T-cell (primary cell): Measurements from ENCODE around the gene AGMO. TPM values are rescaled to one million over a fixed set of nuclear protein-coding genes. Genes with fewer than 3 reads are reported as not detected.

ENCODE experiments used
- ATAC-seq, 4 experiments: fragments of 200-7000 bp in 3 of 4; fragments of 150-1000 bp in 1 of 4; cut with Tn5 transposase; replicated peaks in 1 of 4; 1 replicate in 3 of 4; 2 replicates in 1 of 4; pipeline ENCODE4 v1.10.0; 2021; ENCODE audit warnings: moderate library complexity in 3 of 4, mild to moderate bottlenecking in 2 of 4, moderate number of reproducible peaks in 1 of 4
- CTCF ChIA-PET, 2 donors: fragments of 300-600 bp; sonication (Branson Sonifier 250); formaldehyde crosslinking; loops; one replicate each; lab custom pipeline; 2022; ENCODE audit warnings: antibody characterized with exemption in 2 of 2; lab: Charles Lee
- POLR2A ChIA-PET, 2 donors: fragments of 300-600 bp; sonication (Branson Sonifier 250); formaldehyde crosslinking; loops; one replicate each; lab custom pipeline; 2022; ENCODE audit warnings: antibody characterized with exemption in 2 of 2; lab: Charles Lee
- DNase-seq, 35 experiments: peaks; one replicate each; pipeline versions ENCODE4 v3.0.0 to v3.0.0-alpha.2; 2013 to 2023
- H3K27ac ChIP-seq: one replicate; pipeline ENCODE4 v1.5.1; 2013; ENCODE audit warnings: low read length
- H3K27me3 ChIP-seq, 2 experiments: replicated peaks in 1 of 2; 1 replicate in 1 of 2; 2 replicates in 1 of 2; pipeline versions ENCODE4 v1.6.1 to v1.7.0; 2013; ENCODE audit warnings: low read length in 1 of 2, mixed read lengths in 1 of 2; ENCODE audit not compliant: control insufficient read depth in 2 of 2, insufficient read depth in 2 of 2; ENCODE audit errors: extremely low read depth in 1 of 2
- H3K36me3 ChIP-seq, 2 donors: 1 replicate in 1 of 2; 2 replicates in 1 of 2; pipeline versions ENCODE4 v1.6.1 to v1.7.0; 2013; ENCODE audit warnings: low read length in 1 of 2; ENCODE audit not compliant: control insufficient read depth in 2 of 2, insufficient read depth in 1 of 2; ENCODE audit errors: extremely low read depth in 1 of 2
- H3K4me1 ChIP-seq, 2 experiments: 1 replicate in 1 of 2; 2 replicates in 1 of 2; pipeline versions ENCODE4 v1.6.1 to v1.7.0; 2013; ENCODE audit warnings: low read length in 2 of 2, mixed read lengths in 1 of 2; ENCODE audit not compliant: insufficient read depth in 2 of 2, control insufficient read depth in 1 of 2; ENCODE audit errors: extremely low read depth in 1 of 2
- H3K4me3 ChIP-seq, 2 donors: 1 replicate in 1 of 2; 2 replicates in 1 of 2; pipeline versions ENCODE4 v1.5.1 to v1.7.0; 2013; ENCODE audit warnings: mild to moderate bottlenecking in 2 of 2, low read length in 1 of 2, moderate library complexity in 1 of 2; ENCODE audit not compliant: control insufficient read depth in 1 of 2; ENCODE audit errors: extremely low read depth in 1 of 2
- H3K9me3 ChIP-seq: 2 replicates; pipeline ENCODE4 v1.7.0; 2013
- H3K27ac Mint-ChIP-seq, 2 donors: one replicate each; pipeline ENCODE4 v1.8.0; 2020 to 2021; ENCODE audit warnings: mild to moderate bottlenecking in 2 of 2, mixed read lengths in 2 of 2
- H3K27me3 Mint-ChIP-seq, 2 donors: one replicate each; pipeline ENCODE4 v1.8.0; 2021 to 2022; ENCODE audit warnings: mixed read lengths in 2 of 2
- H3K36me3 Mint-ChIP-seq: one replicate; pipeline ENCODE4 v1.8.0; 2021; ENCODE audit warnings: mixed read lengths
- H3K4me1 Mint-ChIP-seq, 3 donors: one replicate each; pipeline ENCODE4 v1.8.0; 2020 to 2022; ENCODE audit warnings: mixed read lengths in 3 of 3, mild to moderate bottlenecking in 1 of 3
- H3K4me3 Mint-ChIP-seq, 3 donors: one replicate each; pipeline ENCODE4 v1.8.0; 2020 to 2022; ENCODE audit warnings: mild to moderate bottlenecking in 3 of 3, mixed read lengths in 3 of 3, moderate library complexity in 3 of 3
- H3K9me3 Mint-ChIP-seq, 3 donors: one replicate each; pipeline ENCODE4 v1.8.0; 2020 to 2022; ENCODE audit warnings: mixed read lengths in 3 of 3
- WGBS: methylation state at CpG from one replicate; pipeline ENCODE4 v1.1.5; 2013; ENCODE audit warnings: missing lambda C conversion rate; ENCODE audit not compliant: insufficient coverage; 5-methylcytosine and 5-hydroxymethylcytosine counted together
- total RNA-seq, 35 experiments: library from RNA in 6 of 35; stranded (reverse) in 6 of 35; fragments of 120-200 nt in 1 of 35; gene quantifications; one replicate each; pipeline versions ENCODE4 v1.2.1 to v1.2.4 and lab custom pipeline; 2013 to 2026

Gene AGMO
- total RNA-seq, 5 donors from 2014 or later (not counting 1 experiment from before 2014, with no cell fraction given), result not detected

- H3K4me1 Mint-ChIP-seq, result no peaks in the 10 kb centered on the region
- H3K9me3 Mint-ChIP-seq, result peaks cover 8 to 13% (median 8%) of the 10 kb centered on the region in 3 donors
- Histone ChIP-seq H3K4me3 (no peak overlapping the region), H3K27ac (no peak overlapping the region), H3K9me3 (no peaks in the 10 kb centered on the region), H3K36me3 (no peaks in the 10 kb centered on the region), H3K4me1 (no peaks in the 10 kb centered on the region), H3K27me3 (no peaks in the 10 kb centered on the region)
- ChIA-PET POLR2A (no interaction called here), CTCF (no interaction called here)
- H3K27me3 Mint-ChIP-seq, result no peaks in the 10 kb centered on the region
- ATAC-seq, result no peak
- no peak overlapping the region for H3K4me3 Mint-ChIP-seq
- no peak overlapping the region for H3K27ac Mint-ChIP-seq
- WGBS, result 57% methylated on average over 1 of the region's 2 CpGs
- DNase-seq, result no peak
- H3K36me3 Mint-ChIP-seq, result no peaks in the 10 kb centered on the region
Measured at GRCh38 chr7:15567652-15568051, 5.8 kb upstream of the AGMO start.

- Mint-ChIP-seq H3K36me3 (no peaks in the 10 kb centered on the region), H3K27me3 (no peaks in the 10 kb centered on the region), H3K9me3 (peaks cover 8% of the 10 kb centered on the region in 3 donors), H3K4me3 (no peak overlapping the region), H3K27ac (no peak overlapping the region), H3K4me1 (no peaks in the 10 kb centered on the region)
- no peaks in the 10 kb centered on the region for H3K9me3 ChIP-seq
- H3K4me3 ChIP-seq, result no peak overlapping the region
- H3K27me3 ChIP-seq, result no peaks in the 10 kb centered on the region
- POLR2A ChIA-PET, result no interaction called here
- CTCF ChIA-PET, result no interaction called here
- WGBS, result no CpG with 5 or more reads among the region's 3 CpGs
- DNase-seq (no peak), ATAC-seq (no peak)
- H3K27ac ChIP-seq, result no peak overlapping the region
- H3K36me3 ChIP-seq, result no peaks in the 10 kb centered on the region
- no peaks in the 10 kb centered on the region for H3K4me1 ChIP-seq
Measured at GRCh38 chr7:15567036-15567435, 5.2 kb upstream of the AGMO start.

GRCh38 chr7:15566476-15566875 is 4.7 kb upstream of the AGMO start:
- Histone ChIP-seq H3K27me3 (no peaks in the 10 kb centered on the region), H3K9me3 (no peaks in the 10 kb centered on the region), H3K4me3 (no peak overlapping the region), H3K27ac (no peak overlapping the region), H3K4me1 (no peaks in the 10 kb centered on the region), H3K36me3 (no peaks in the 10 kb centered on the region)
- WGBS, result no CpG with 5 or more reads among the region's 5 CpGs
- CTCF ChIA-PET, result no interaction called here
- H3K27ac Mint-ChIP-seq, result no peak overlapping the region
- POLR2A ChIA-PET, result no interaction called here
- H3K9me3 Mint-ChIP-seq, result peaks cover 8% of the 10 kb centered on the region in 3 donors
- H3K4me1 Mint-ChIP-seq, result no peaks in the 10 kb centered on the region
- ATAC-seq (no peak), DNase-seq (no peak)
- no peaks in the 10 kb centered on the region for H3K36me3 Mint-ChIP-seq
- H3K4me3 Mint-ChIP-seq, result no peak overlapping the region
- no peaks in the 10 kb centered on the region for H3K27me3 Mint-ChIP-seq

GRCh38 chr7:15560968-15561367 is 847 bp downstream of the AGMO start:
- ATAC-seq, result no peak
- Mint-ChIP-seq H3K4me1 (no peaks in the 10 kb centered on the region), H3K4me3 (no peak overlapping the region), H3K9me3 (peaks cover 4 to 9% (median 7%) of the 10 kb centered on the region in 3 donors), H3K27me3 (no peaks in the 10 kb centered on the region), H3K36me3 (no peaks in the 10 kb centered on the region), H3K27ac (no peak overlapping the region)
- H3K9me3 ChIP-seq, result no peaks in the 10 kb centered on the region
- POLR2A ChIA-PET, result no interaction called here
- no peak for DNase-seq
- no CpG with 5 or more reads among the region's 1 CpG for WGBS
- no peak overlapping the region for H3K4me3 ChIP-seq
- CTCF ChIA-PET, result no interaction called here
- no peaks in the 10 kb centered on the region for H3K4me1 ChIP-seq
- H3K27ac ChIP-seq, result no peak overlapping the region
- H3K36me3 ChIP-seq, result no peaks in the 10 kb centered on the region
- H3K27me3 ChIP-seq, result no peaks in the 10 kb centered on the region

- H3K4me1 ChIP-seq, result no peaks in the 10 kb centered on the region
- Mint-ChIP-seq H3K27me3 (no peaks in the 10 kb centered on the region), H3K27ac (no peak overlapping the region), H3K36me3 (no peaks in the 10 kb centered on the region), H3K4me3 (no peak overlapping the region), H3K4me1 (no peaks in the 10 kb centered on the region), H3K9me3 (peaks cover 2 to 5% (median 4%) of the 10 kb centered on the region in 3 donors)
- ATAC-seq, result no peak
- H3K27me3 ChIP-seq, result no peaks in the 10 kb centered on the region
- H3K27ac ChIP-seq, result no peak overlapping the region
- POLR2A ChIA-PET, result no interaction called here
- DNase-seq, result no peak
- WGBS, result 69% methylated on average over 2 of the region's 3 CpGs
- CTCF ChIA-PET, result no interaction called here
- H3K4me3 ChIP-seq, result no peak overlapping the region
- H3K36me3 ChIP-seq, result no peaks in the 10 kb centered on the region
- no peaks in the 10 kb centered on the region for H3K9me3 ChIP-seq
Measured at GRCh38 chr7:15559416-15559928, 2.3 kb downstream of the AGMO start.

- no peak for ATAC-seq
- CTCF ChIA-PET, result no interaction called here
- Histone ChIP-seq H3K27ac (no peak overlapping the region), H3K27me3 (no peaks in the 10 kb centered on the region), H3K4me3 (no peak overlapping the region), H3K4me1 (no peaks in the 10 kb centered on the region), H3K9me3 (no peaks in the 10 kb centered on the region), H3K36me3 (no peaks in the 10 kb centered on the region)
- no CpG with 5 or more reads among the region's 2 CpGs for WGBS
- no peak overlapping the region for H3K27ac Mint-ChIP-seq
- H3K36me3 Mint-ChIP-seq, result no peaks in the 10 kb centered on the region
- no peak overlapping the region for H3K4me3 Mint-ChIP-seq
- no peak for DNase-seq
- POLR2A ChIA-PET, result no interaction called here
- no peaks in the 10 kb centered on the region for H3K4me1 Mint-ChIP-seq
- H3K27me3 Mint-ChIP-seq, result no peaks in the 10 kb centered on the region
- H3K9me3 Mint-ChIP-seq, result peaks cover 2 to 5% (median 4%) of the 10 kb centered on the region in 3 donors
Measured at GRCh38 chr7:15558756-15559155, 3.1 kb downstream of the AGMO start.

GRCh38 chr7:15557686-15558085 is 4.1 kb downstream of the AGMO start:
- POLR2A ChIA-PET, result no interaction called here
- Mint-ChIP-seq H3K27me3 (no peaks in the 10 kb centered on the region), H3K36me3 (no peaks in the 10 kb centered on the region)

More at GRCh38 chr7:15557686-15558085, 4.1 kb downstream of the AGMO start:
- no peak overlapping the region for H3K4me3 Mint-ChIP-seq
- Histone ChIP-seq H3K36me3 (no peaks in the 10 kb centered on the region), H3K27me3 (no peaks in the 10 kb centered on the region), H3K9me3 (no peaks in the 10 kb centered on the region), H3K4me1 (no peaks in the 10 kb centered on the region), H3K4me3 (no peak overlapping the region), H3K27ac (no peak overlapping the region)
- CTCF ChIA-PET, result no interaction called here
- no peaks in the 10 kb centered on the region for H3K4me1 Mint-ChIP-seq
- DNase-seq (no peak), ATAC-seq (no peak)
- H3K9me3 Mint-ChIP-seq, result peaks cover 2 to 5% (median 4%) of the 10 kb centered on the region in 3 donors
- H3K27ac Mint-ChIP-seq, result no peak overlapping the region
